ENCODE measurements around the gene INPP5A. TPM values are rescaled to one million over a fixed set of nuclear protein-coding genes. Genes with fewer than 3 reads are reported as not detected.
"Not testable (repeated sequence)": the region's sequence is repeated elsewhere in the genome, so short reads cannot be mapped to it uniquely, and the experiment has no call there.

Gene INPP5A
- total RNA-seq, 1 experiment from 2014 or later: 12.3 TPM

- no peak for TF ChIP-seq EGR1 (IDR thresholded peaks at IDR 0.05; ENCODE audit: low read depth)
- TF ChIP-seq POLR2A (IDR thresholded peaks at IDR 0.05; ENCODE audit: borderline replicate concordance, extremely low read depth, insufficient read depth, insufficient read length): no peak
- TF ChIP-seq RAD21 (IDR thresholded peaks at IDR 0.05; ENCODE audit: low read depth): no peak
- no peak for TF ChIP-seq SIN3A (IDR thresholded peaks at IDR 0.05; ENCODE audit: low read depth)
- no peak for TF ChIP-seq SP1 (IDR thresholded peaks at IDR 0.05; ENCODE audit: low read depth)
- TF ChIP-seq POLR2AphosphoS5 (IDR thresholded peaks at IDR 0.05; ENCODE audit: low read depth, low read length): no peak
- no peak for TF ChIP-seq CBX3 (IDR thresholded peaks at IDR 0.05; ENCODE audit: low read depth)
- TF ChIP-seq YY1 (IDR thresholded peaks at IDR 0.05; ENCODE audit: extremely low read depth, insufficient replicate concordance, low read depth, low read length): no peak
- no peak for TF ChIP-seq ZNF274 (IDR thresholded peaks at IDR 0.05; ENCODE audit: low read depth, low read length)
- no peak for TF ChIP-seq EZH2 (IDR thresholded peaks at IDR 0.05)
- no peak for TF ChIP-seq JUND (IDR thresholded peaks at IDR 0.05)
- TF ChIP-seq ZFX (IDR thresholded peaks at IDR 0.05): no peak
- TF ChIP-seq FOSL1 (IDR thresholded peaks at IDR 0.05; ENCODE audit: low read depth): no peak
- no peak for TF ChIP-seq EZH2phosphoT487 (IDR thresholded peaks at IDR 0.05; ENCODE audit: borderline replicate concordance)
- no peak for TF ChIP-seq ATF3 (IDR thresholded peaks at IDR 0.05)
- TF ChIP-seq MAX (IDR thresholded peaks at IDR 0.05): no peak
- no peak overlapping the region for H3K27ac ChIP-seq (ENCODE audit: low read depth, low read length)
- ChIA-PET CTCF (no interaction called here), RAD21 (ENCODE audit: low non-redundant PET in 1 of 2, low total read pairs in 2 of 2, uncharacterized antibody in 2 of 2, unreplicated experiment in 2 of 2) (no interaction called here), POLR2A (no interaction called here)
- peaks cover 0 to 3% of the 10 kb centered on the region in 2 experiments; a peak in 1 of 4 replicates for H3K4me1 ChIP-seq (ENCODE audit: control insufficient read depth in 1 of 2, insufficient read depth in 2 of 2, low read length in 2 of 2)
- H3K9ac ChIP-seq (ENCODE audit: low read length): no peak overlapping the region
- H3K9me2 ChIP-seq (ENCODE audit: insufficient read depth): no peaks in the 10 kb centered on the region
- H3K4me3 ChIP-seq (replicated peaks in 1 of 2; ENCODE audit: low read depth in 1 of 2, low read length in 2 of 2): no peak overlapping the region
- H3K4me2 ChIP-seq (ENCODE audit: low read length): no peak overlapping the region
- ATAC-seq: no peak
- intact Hi-C loops (cut with micrococcal nuclease): no loop called here
- H3K27me3 ChIP-seq (ENCODE audit: insufficient read depth, low read length): no peaks in the 10 kb centered on the region
- H3K79me2 ChIP-seq (ENCODE audit: insufficient read depth, low read length): no peaks in the 10 kb centered on the region
- DNase-seq (ENCODE audit: low read depth, low spot score): no peak
- no TSS peak for BruUV-seq (replicated peaks)
- H3K36me3 ChIP-seq (ENCODE audit: control insufficient read depth in 1 of 2, insufficient read depth in 2 of 2, low read length in 2 of 2): no peaks in the 10 kb centered on the region
- no peak overlapping the region for H2AFZ ChIP-seq (ENCODE audit: low read depth, low read length, poor library complexity, severe bottlenecking)
- H3K9me3 ChIP-seq (ENCODE audit: control insufficient read depth in 1 of 2, insufficient read depth in 1 of 2, low read depth in 1 of 2, low read length in 2 of 2): no peaks in the 10 kb centered on the region
- no peaks in the 10 kb centered on the region for H4K20me1 ChIP-seq (ENCODE audit: insufficient read depth)
Observed at GRCh38 chr10:132679640-132680039, 142.1 kb downstream of the INPP5A start.

- DNase-seq (ENCODE audit: low read depth, low spot score); H3K4me1 ChIP-seq (ENCODE audit: control insufficient read depth in 1 of 2, insufficient read depth in 2 of 2, low read length in 2 of 2); H4K20me1 ChIP-seq (ENCODE audit: insufficient read depth); H3K27me3 ChIP-seq (ENCODE audit: insufficient read depth, low read length); BruUV-seq (replicated peaks); H2AFZ ChIP-seq (ENCODE audit: low read depth, low read length, poor library complexity, severe bottlenecking); H3K79me2 ChIP-seq (ENCODE audit: insufficient read depth, low read length); POLR2A ChIA-PET; CTCF ChIA-PET; H3K9me3 ChIP-seq (ENCODE audit: control insufficient read depth in 1 of 2, insufficient read depth in 1 of 2, low read depth in 1 of 2, low read length in 2 of 2); ATAC-seq; RAD21 ChIA-PET (ENCODE audit: low non-redundant PET in 1 of 2, low total read pairs in 2 of 2, uncharacterized antibody in 2 of 2, unreplicated experiment in 2 of 2); H3K36me3 ChIP-seq (ENCODE audit: control insufficient read depth in 1 of 2, insufficient read depth in 2 of 2, low read length in 2 of 2); intact Hi-C loops (cut with micrococcal nuclease); H3K9ac ChIP-seq (ENCODE audit: low read length); H3K9me2 ChIP-seq (ENCODE audit: insufficient read depth); H3K4me2 ChIP-seq (ENCODE audit: low read length); H3K27ac ChIP-seq (ENCODE audit: low read depth, low read length); H3K4me3 ChIP-seq (replicated peaks in 1 of 2; ENCODE audit: low read depth in 1 of 2, low read length in 2 of 2): not testable (repeated sequence)
Observed at GRCh38 chr10:132680741-132681140, 143.2 kb downstream of the INPP5A start.
